Gastroesophageal sphincter (tissue), 4 donors: ENCODE measurements around the gene XRCC1. TPM values are rescaled to one million over a fixed set of nuclear protein-coding genes. Genes with fewer than 3 reads are reported as not detected.
"Not testable (repeated sequence)": the region's sequence is repeated elsewhere in the genome, so short reads cannot be mapped to it uniquely, and the experiment has no call there.

Source experiments
- ATAC-seq: fragments of 150-250 bp; one replicate; pipeline ENCODE4 v1.9.1; 2016; ENCODE audit warnings: mild to moderate bottlenecking, moderate library complexity
- H3K27ac ChIP-seq, 4 donors: fragments of 200-600 bp; sonication (generic) in 3 of 4; 1 replicate in 3 of 4; 2 replicates in 1 of 4; pipeline ENCODE4 v1.5.1; 2016 to 2019
- H3K27me3 ChIP-seq: fragments of 200-600 bp; sonication (generic); one replicate; pipeline ENCODE4 v1.5.1; 2019
- H3K36me3 ChIP-seq, 2 donors: fragments of 200-600 bp; sonication (generic); one replicate each; pipeline ENCODE4 v1.5.1; 2019; ENCODE audit warnings: control low read depth in 1 of 2
- H3K4me1 ChIP-seq, 3 donors: fragments of 200-600 bp; sonication (generic); 1 replicate in 2 of 3; 2 replicates in 1 of 3; pipeline ENCODE4 v1.5.1; 2016 to 2019; ENCODE audit warnings: control low read depth in 2 of 3
- H3K4me3 ChIP-seq, 2 donors: fragments of 200-600 bp; sonication (generic); one replicate each; pipeline ENCODE4 v1.5.1; 2019; ENCODE audit warnings: mild to moderate bottlenecking in 1 of 2, moderate library complexity in 1 of 2
- H3K9me3 ChIP-seq, 3 donors: fragments of 200-600 bp; sonication (generic); one replicate each; pipeline ENCODE4 v1.5.1; 2017 to 2019; ENCODE audit warnings: control low read depth in 2 of 3
- CTCF ChIP-seq, 4 experiments: fragments of 200-600 bp in 2 of 4; fragments of 450-650 bp in 2 of 4; sonication (generic) in 1 of 4; IDR thresholded peaks; one replicate each; pipeline ENCODE4 v1.5.1; 2017 to 2019; ENCODE audit warnings: antibody characterized with exemption in 4 of 4, mild to moderate bottlenecking in 2 of 4, moderate library complexity in 2 of 4
- EP300 ChIP-seq: sonication (generic); formaldehyde crosslinking; IDR thresholded peaks from one replicate; pipeline ENCODE4 v1.6.1; 2017; ENCODE audit warnings: antibody characterized with exemption, mild to moderate bottlenecking
- POLR2A ChIP-seq, 2 donors: fragments of 450-650 bp; IDR thresholded peaks; one replicate each; pipeline ENCODE4 v1.6.1; 2017; ENCODE audit warnings: antibody characterized with exemption in 2 of 2, mild to moderate bottlenecking in 2 of 2, moderate library complexity in 1 of 2
- POLR2AphosphoS5 ChIP-seq: sonication (generic); formaldehyde crosslinking; IDR thresholded peaks from one replicate; pipeline ENCODE4 v1.6.1; 2017; ENCODE audit warnings: antibody characterized with exemption
- WGBS, 2 donors: methylation state at CpG; one replicate each; pipeline ENCODE4 v1.1.5; 2018; ENCODE audit warnings: low coverage in 1 of 2; 5-methylcytosine and 5-hydroxymethylcytosine counted together
- total RNA-seq, 4 donors: library from RNA; depleted of rRNA; stranded (reverse); fragments of >200 nt; gene quantifications; one replicate each; pipeline ENCODE4 v1.1.0, GENCODE V29; 2016

XRCC1 gene
- total RNA-seq, 4 donors from 2014 or later = 17.9 to 31.0 (median 22.6) TPM

- no peak for ATAC-seq
- Histone ChIP-seq H3K9me3 (no peaks in the 10 kb centered on the region), H3K4me1 (no peaks in the 10 kb centered on the region), H3K4me3 (no peak overlapping the region), H3K27ac (no peak overlapping the region), H3K27me3 (no peaks in the 10 kb centered on the region), H3K36me3 (peaks cover 0 to 94% of the 10 kb centered on the region in 2 donors)
- TF ChIP-seq POLR2AphosphoS5 = no peak
- TF ChIP-seq CTCF (IDR thresholded peaks at IDR 0.05) = no peak
- no peak for TF ChIP-seq EP300
- no peak for TF ChIP-seq POLR2A (IDR thresholded peaks at IDR 0.05)
- no CpG with 5 or more reads among the region's 3 CpGs for WGBS, 2 donors
Observed at GRCh38 chr19:43552198-43552450, 23.2 kb downstream of the XRCC1 start.

- Histone ChIP-seq H3K4me1 (no peaks in the 10 kb centered on the region), H3K9me3 (no peaks in the 10 kb centered on the region), H3K36me3 (peaks cover 0 to 95% of the 10 kb centered on the region in 2 donors), H3K27me3 (no peaks in the 10 kb centered on the region), H3K4me3 (no peak overlapping the region), H3K27ac (no peak overlapping the region)
- WGBS, 2 donors = 0 to 87% methylated on average over 1 to 12 of the region's 23 CpGs
- TF ChIP-seq CTCF (IDR thresholded peaks at IDR 0.05) = no peak
- no peak for TF ChIP-seq POLR2A (IDR thresholded peaks at IDR 0.05)
- TF ChIP-seq POLR2AphosphoS5 = no peak
- TF ChIP-seq EP300 = no peak
- ATAC-seq = no peak
Observed at GRCh38 chr19:43551399-43552197, 23.7 kb downstream of the XRCC1 start.

GRCh38 chr19:43548706-43549105, 26.6 kb downstream of the XRCC1 start:
- no peak for TF ChIP-seq EP300
- no peak for TF ChIP-seq POLR2AphosphoS5
- TF ChIP-seq POLR2A (IDR thresholded peaks at IDR 0.05) = no peak
- no peak for TF ChIP-seq CTCF (IDR thresholded peaks at IDR 0.05)
- no peaks in the 10 kb centered on the region for H3K9me3 ChIP-seq
- no peak for ATAC-seq
- H3K27me3 ChIP-seq = no peaks in the 10 kb centered on the region
- H3K4me1 ChIP-seq = no peaks in the 10 kb centered on the region
- WGBS, 2 donors = 71 to 80% methylated on average over 1 of the region's 2 CpGs
- peaks cover 0 to 92% of the 10 kb centered on the region in 2 donors for H3K36me3 ChIP-seq
- no peak overlapping the region for H3K4me3 ChIP-seq
- no peak overlapping the region for H3K27ac ChIP-seq

- H3K4me1 ChIP-seq, ATAC-seq, H3K27me3 ChIP-seq, H3K4me3 ChIP-seq, H3K9me3 ChIP-seq, H3K27ac ChIP-seq: not testable (repeated sequence)
- no CpG with 5 or more reads among the region's 24 CpGs for WGBS, 2 donors
- peaks cover 0 to 92% of the 10 kb centered on the region in 2 donors for H3K36me3 ChIP-seq
Observed at GRCh38 chr19:43547926-43548325, 27.4 kb downstream of the XRCC1 start.

- H3K27ac ChIP-seq = no peak overlapping the region
- peaks cover 0 to 92% of the 10 kb centered on the region in 2 donors for H3K36me3 ChIP-seq
- TF ChIP-seq CTCF (IDR thresholded peaks at IDR 0.05) (no peak), EP300 (no peak), POLR2AphosphoS5 (no peak), POLR2A (IDR thresholded peaks at IDR 0.05) (no peak)
- H3K27me3 ChIP-seq = no peaks in the 10 kb centered on the region
- H3K9me3 ChIP-seq = no peaks in the 10 kb centered on the region
- H3K4me1 ChIP-seq = no peaks in the 10 kb centered on the region
- 100% methylated on average over 3 of the region's 3 CpGs; no CpG with 5 or more reads in 1 of the 2 donors for WGBS, 2 donors
- ATAC-seq = no peak
- H3K4me3 ChIP-seq = no peak overlapping the region
Observed at GRCh38 chr19:43546581-43546980, 28.7 kb downstream of the XRCC1 start.
